ENCODE results near the gene H2BW1.

H2BW1 gene

DNA sequence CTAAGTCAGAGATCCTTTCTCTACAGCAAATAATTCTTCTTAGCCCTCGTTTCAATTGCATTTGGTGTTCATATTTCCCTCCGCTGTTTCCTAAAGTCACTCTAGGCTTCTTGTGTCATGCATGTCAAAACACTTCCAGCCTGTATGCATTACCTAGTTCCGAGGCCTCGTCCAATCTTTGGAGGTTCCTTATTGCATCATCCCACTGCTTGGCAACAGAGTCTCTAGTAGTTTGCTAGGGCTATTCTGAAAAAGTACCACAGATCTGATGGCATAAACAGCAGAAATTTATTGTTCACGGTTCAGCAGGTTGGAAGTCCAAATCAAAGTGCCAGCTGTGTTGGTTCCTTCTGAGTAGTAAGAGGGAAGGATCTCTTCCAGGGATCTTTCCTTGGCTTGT is 32.1 kb upstream of the H2BW1 start:
- Histone ChIP-seq H3K36me3 (ENCODE audit: control insufficient read depth in 1 of 2, insufficient read depth in 2 of 2, low read depth in 1 of 2, low read length in 2 of 2) (no peaks in the 10 kb centered on the region), H3K4me1 (ENCODE audit: control insufficient read depth, insufficient read depth, low read depth, low read length) (no peaks in the 10 kb centered on the region), H3K27ac (ENCODE audit: low read length, poor library complexity, severe bottlenecking) (no peak overlapping the region), H2AK5ac (ENCODE audit: low read length, severe bottlenecking) (no peak overlapping the region), H4K91ac (ENCODE audit: low read length) (no peak overlapping the region), H2BK5ac (ENCODE audit: low read depth, low read length, poor library complexity, severe bottlenecking) (no peak overlapping the region), H3K4me3 (ENCODE audit: insufficient read depth in 1 of 2, low read depth in 1 of 2, low read length in 2 of 2) (no peak overlapping the region), H3K79me1 (replicated peaks; ENCODE audit: low read length, poor library complexity, severe bottlenecking) (no peaks in the 10 kb centered on the region), H2BK15ac (ENCODE audit: low read depth, poor library complexity, severe bottlenecking) (no peak overlapping the region), H3K14ac (ENCODE audit: low read length in 2 of 2) (no peak overlapping the region), H3K27me3 (ENCODE audit: control insufficient read depth in 1 of 2, insufficient read depth in 1 of 2, low read length in 2 of 2) (peaks cover 0 to 58% of the 10 kb centered on the region in 2 experiments), H2BK12ac (ENCODE audit: low read length in 2 of 2) (no peak overlapping the region), H3K4ac (ENCODE audit: low read depth in 1 of 2, low read length in 2 of 2) (no peak overlapping the region), H3K9me3 (ENCODE audit: control insufficient read depth, low read length) (peaks cover 2% of the 10 kb centered on the region), H4K8ac (ENCODE audit: low read length) (no peak overlapping the region), H2AFZ (ENCODE audit: low read depth, low read length) (no peak overlapping the region), H2BK120ac (ENCODE audit: low read depth, low read length) (no peak overlapping the region), H3K18ac (ENCODE audit: low read depth in 1 of 2, low read length in 2 of 2) (no peak overlapping the region), H3K9ac (ENCODE audit: low read length) (no peak overlapping the region), H3K23ac (ENCODE audit: low read length in 2 of 2) (no peak overlapping the region), H3K4me2 (ENCODE audit: low read length, poor library complexity, severe bottlenecking) (no peak overlapping the region)
- no peak for DNase-seq
- WGBS = 79% methylated on average over 5 of the region's 5 CpGs

DNA sequence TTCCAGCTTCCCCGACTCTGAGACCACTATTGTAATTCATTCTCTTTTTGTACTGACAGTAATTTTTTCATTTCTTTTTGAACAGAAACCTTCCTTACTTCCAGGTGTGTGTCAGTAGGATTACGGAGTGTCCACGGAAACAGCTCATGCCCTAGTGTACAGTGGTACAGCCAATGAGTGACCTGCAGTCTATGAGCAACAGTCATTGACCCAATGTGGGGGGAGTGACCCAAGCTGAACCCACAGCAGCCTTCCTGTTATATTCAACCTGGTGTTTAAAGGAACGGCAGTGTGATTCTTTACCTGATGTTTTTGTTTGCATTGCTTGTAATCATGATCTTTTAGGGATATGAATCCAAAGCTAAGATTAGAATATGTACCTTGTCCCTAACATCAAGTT is 27.5 kb upstream of the H2BW1 start:
- Histone ChIP-seq H3K14ac (ENCODE audit: low read length in 2 of 2) (no peak overlapping the region), H3K4ac (ENCODE audit: low read depth in 1 of 2, low read length in 2 of 2) (no peak overlapping the region), H3K4me1 (ENCODE audit: control insufficient read depth, insufficient read depth, low read depth, low read length) (no peaks in the 10 kb centered on the region), H2BK120ac (ENCODE audit: low read depth, low read length) (no peak overlapping the region), H4K8ac (ENCODE audit: low read length) (no peak overlapping the region), H3K9me3 (ENCODE audit: control insufficient read depth, low read length) (no peaks in the 10 kb centered on the region), H2BK12ac (ENCODE audit: low read length in 2 of 2) (no peak overlapping the region), H2AFZ (ENCODE audit: low read depth, low read length) (no peak overlapping the region), H3K27ac (ENCODE audit: low read length, poor library complexity, severe bottlenecking) (no peak overlapping the region), H2BK5ac (ENCODE audit: low read depth, low read length, poor library complexity, severe bottlenecking) (no peak overlapping the region), H3K23ac (ENCODE audit: low read length in 2 of 2) (no peak overlapping the region), H3K18ac (ENCODE audit: low read depth in 1 of 2, low read length in 2 of 2) (no peak overlapping the region), H3K9ac (ENCODE audit: low read length) (no peak overlapping the region), H3K4me2 (ENCODE audit: low read length, poor library complexity, severe bottlenecking) (no peak overlapping the region), H3K36me3 (ENCODE audit: control insufficient read depth in 1 of 2, insufficient read depth in 2 of 2, low read depth in 1 of 2, low read length in 2 of 2) (no peaks in the 10 kb centered on the region), H3K27me3 (ENCODE audit: control insufficient read depth in 1 of 2, insufficient read depth in 1 of 2, low read length in 2 of 2) (peaks cover 0 to 57% of the 10 kb centered on the region in 2 experiments), H3K4me3 (ENCODE audit: insufficient read depth in 1 of 2, low read depth in 1 of 2, low read length in 2 of 2) (no peak overlapping the region), H4K91ac (ENCODE audit: low read length) (no peak overlapping the region), H3K79me1 (replicated peaks; ENCODE audit: low read length, poor library complexity, severe bottlenecking) (no peaks in the 10 kb centered on the region), H2BK15ac (ENCODE audit: low read depth, poor library complexity, severe bottlenecking) (no peak overlapping the region), H2AK5ac (ENCODE audit: low read length, severe bottlenecking) (no peak overlapping the region)
- DNase-seq = no peak
- 93% methylated on average over 3 of the region's 4 CpGs for WGBS

DNA sequence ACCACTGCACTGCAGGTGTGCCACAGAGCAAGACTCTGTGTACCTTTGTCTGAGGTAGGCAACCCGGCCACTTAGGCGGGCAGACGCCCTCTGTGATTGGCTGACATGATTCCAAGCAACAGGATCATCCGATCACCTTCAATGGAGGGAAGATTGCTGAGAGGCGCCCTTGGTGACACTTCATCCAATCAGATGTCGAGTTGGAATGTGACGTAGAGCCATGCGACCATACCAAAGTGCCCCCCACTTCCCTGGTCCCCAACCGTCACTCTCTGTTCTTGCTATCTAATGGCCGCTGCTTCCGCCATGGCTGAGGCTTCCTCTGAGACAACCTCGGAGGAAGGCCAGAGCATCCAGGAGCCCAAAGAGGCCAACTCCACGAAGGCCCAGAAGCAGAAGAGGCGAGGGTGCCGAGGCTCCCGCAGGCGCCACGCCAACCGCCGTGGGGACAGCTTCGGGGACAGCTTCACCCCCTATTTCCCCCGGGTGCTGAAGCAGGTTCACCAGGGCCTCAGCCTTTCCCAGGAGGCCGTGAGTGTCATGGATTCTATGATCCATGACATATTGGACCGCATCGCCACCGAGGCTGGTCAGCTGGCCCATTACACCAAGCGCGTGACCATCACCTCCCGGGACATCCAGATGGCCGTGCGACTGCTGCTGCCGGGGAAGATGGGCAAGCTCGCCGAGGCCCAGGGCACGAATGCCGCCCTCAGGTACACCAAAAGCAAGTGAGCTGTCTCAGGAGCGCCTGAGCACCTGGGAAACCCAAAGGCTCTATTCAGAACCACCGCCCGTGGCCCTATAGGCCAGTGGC is 26.4 kb upstream of the H2BW1 start, which contains the start of gene H2BW2:
TSS of gene H2BW2 (plus strand) at position 268 of the 817 bp plus-strand sequence. CDS start at position 307, 39 bp downstream.
- no peak for DNase-seq
- no peak within 1 kb of the TSS for H3K23ac ChIP-seq (ENCODE audit: low read length in 2 of 2)
- no peaks in the 10 kb centered on the region for H3K9me3 ChIP-seq (ENCODE audit: control insufficient read depth, low read length)
- no peak within 1 kb of the TSS for H3K4ac ChIP-seq (ENCODE audit: low read depth in 1 of 2, low read length in 2 of 2)
- no peak within 1 kb of the TSS for H3K4me2 ChIP-seq (ENCODE audit: low read length, poor library complexity, severe bottlenecking)
- no peak within 1 kb of the TSS for H3K27ac ChIP-seq (ENCODE audit: low read length, poor library complexity, severe bottlenecking)
- no peaks in the 10 kb centered on the region for H3K4me1 ChIP-seq (ENCODE audit: control insufficient read depth, insufficient read depth, low read depth, low read length)
- no peak within 1 kb of the TSS for H3K18ac ChIP-seq (ENCODE audit: low read depth in 1 of 2, low read length in 2 of 2)
- H3K27me3 ChIP-seq (ENCODE audit: control insufficient read depth in 1 of 2, insufficient read depth in 1 of 2, low read length in 2 of 2) = peaks cover 0 to 53% of the 10 kb centered on the region in 2 experiments
- H3K4me3 ChIP-seq (ENCODE audit: insufficient read depth in 1 of 2, low read depth in 1 of 2, low read length in 2 of 2) = no peak within 1 kb of the TSS
- H3K36me3 ChIP-seq (ENCODE audit: control insufficient read depth in 1 of 2, insufficient read depth in 2 of 2, low read depth in 1 of 2, low read length in 2 of 2) = no peaks in the 10 kb centered on the region
- no peak within 1 kb of the TSS for H4K8ac ChIP-seq (ENCODE audit: low read length)
- WGBS = 89% methylated on average over 37 of the region's 39 CpGs
- H3K9ac ChIP-seq (ENCODE audit: low read length) = no peak within 1 kb of the TSS
- H2BK5ac ChIP-seq (ENCODE audit: low read depth, low read length, poor library complexity, severe bottlenecking) = no peak within 1 kb of the TSS
- no peaks in the 10 kb centered on the region for H3K79me1 ChIP-seq (replicated peaks; ENCODE audit: low read length, poor library complexity, severe bottlenecking)
- no peak within 1 kb of the TSS for H2BK15ac ChIP-seq (ENCODE audit: low read depth, poor library complexity, severe bottlenecking)
- no peak within 1 kb of the TSS for H2BK120ac ChIP-seq (ENCODE audit: low read depth, low read length)
- H2AK5ac ChIP-seq (ENCODE audit: low read length, severe bottlenecking) = no peak within 1 kb of the TSS
- no peak within 1 kb of the TSS for H2AFZ ChIP-seq (ENCODE audit: low read depth, low read length)
- H2BK12ac ChIP-seq (ENCODE audit: low read length in 2 of 2) = no peak within 1 kb of the TSS
- H4K91ac ChIP-seq (ENCODE audit: low read length) = no peak within 1 kb of the TSS
- H3K14ac ChIP-seq (ENCODE audit: low read length in 2 of 2) = no peak within 1 kb of the TSS

DNA sequence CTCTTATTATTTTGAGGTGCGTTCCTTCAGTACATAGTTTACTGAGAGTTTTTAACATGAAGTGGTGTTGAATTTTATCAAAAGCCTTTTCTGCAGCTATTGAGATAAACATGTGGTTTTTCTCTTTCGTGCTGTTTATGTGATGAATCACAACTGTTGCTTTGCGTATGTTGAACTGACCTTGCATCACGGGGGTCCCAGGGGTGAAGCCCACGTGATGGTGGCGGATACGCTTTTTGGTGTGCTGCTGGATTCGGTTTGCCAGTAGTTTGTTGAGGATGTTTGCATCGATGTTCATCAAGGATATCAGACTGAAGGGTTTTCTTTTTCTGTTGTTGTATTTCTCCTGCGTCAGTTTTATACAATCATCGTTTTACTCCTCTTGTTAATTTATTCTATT is 4.6 kb upstream of the H2BW1 start:
- no peak for DNase-seq
- Histone ChIP-seq H2BK15ac (ENCODE audit: low read depth, poor library complexity, severe bottlenecking) (no peak overlapping the region), H3K36me3 (ENCODE audit: control insufficient read depth in 1 of 2, insufficient read depth in 2 of 2, low read depth in 1 of 2, low read length in 2 of 2) (no peaks in the 10 kb centered on the region), H3K27ac (ENCODE audit: low read length, poor library complexity, severe bottlenecking) (no peak overlapping the region), H3K9me3 (ENCODE audit: control insufficient read depth, low read length) (peaks cover 11% of the 10 kb centered on the region), H3K4me1 (ENCODE audit: control insufficient read depth, insufficient read depth, low read depth, low read length) (no peaks in the 10 kb centered on the region), H2BK12ac (ENCODE audit: low read length in 2 of 2) (no peak overlapping the region), H2BK120ac (ENCODE audit: low read depth, low read length) (no peak overlapping the region), H3K14ac (ENCODE audit: low read length in 2 of 2) (no peak overlapping the region), H2AK5ac (ENCODE audit: low read length, severe bottlenecking) (no peak overlapping the region), H4K8ac (ENCODE audit: low read length) (no peak overlapping the region), H3K4ac (ENCODE audit: low read depth in 1 of 2, low read length in 2 of 2) (no peak overlapping the region), H3K4me2 (ENCODE audit: low read length, poor library complexity, severe bottlenecking) (no peak overlapping the region), H3K27me3 (ENCODE audit: control insufficient read depth in 1 of 2, insufficient read depth in 1 of 2, low read length in 2 of 2) (peaks cover 0 to 25% of the 10 kb centered on the region in 2 experiments), H4K91ac (ENCODE audit: low read length) (no peak overlapping the region), H3K4me3 (ENCODE audit: insufficient read depth in 1 of 2, low read depth in 1 of 2, low read length in 2 of 2) (no peak overlapping the region), H2AFZ (ENCODE audit: low read depth, low read length) (no peak overlapping the region), H3K9ac (ENCODE audit: low read length) (no peak overlapping the region), H3K23ac (ENCODE audit: low read length in 2 of 2) (no peak overlapping the region), H2BK5ac (ENCODE audit: low read depth, low read length, poor library complexity, severe bottlenecking) (no peak overlapping the region), H3K18ac (ENCODE audit: low read depth in 1 of 2, low read length in 2 of 2) (no peak overlapping the region), H3K79me1 (replicated peaks; ENCODE audit: low read length, poor library complexity, severe bottlenecking) (no peaks in the 10 kb centered on the region)
- WGBS = 77% methylated on average over 10 of the region's 11 CpGs
